Peyer's patch (tissue), 4 donors: Measurements from ENCODE around the gene PLB1. TPM values are rescaled to one million over a fixed set of nuclear protein-coding genes. Genes with fewer than 3 reads are reported as not detected.

Experiments
- DNase-seq, 3 donors: peaks; one replicate each; pipeline ENCODE4 v3.0.0-alpha.2; 2017 to 2019
- H3K27ac ChIP-seq, 4 donors: fragments of 200-600 bp; sonication (generic); one replicate each; pipeline ENCODE4 v1.5.1; 2016 to 2019
- H3K27me3 ChIP-seq, 2 donors: fragments of 200-600 bp; sonication (generic); one replicate each; pipeline ENCODE4 v1.5.1; 2019
- H3K36me3 ChIP-seq, 3 donors: fragments of 200-600 bp; sonication (generic); one replicate each; pipeline ENCODE4 v1.5.1; 2016 to 2019
- H3K4me1 ChIP-seq, 4 donors: fragments of 200-600 bp; sonication (generic); one replicate each; pipeline ENCODE4 v1.5.1; 2016 to 2019
- H3K4me3 ChIP-seq, 4 donors: fragments of 200-600 bp; sonication (generic); 1 replicate in 3 of 4; 2 replicates in 1 of 4; pipeline ENCODE4 v1.5.1; 2016 to 2019; ENCODE audit warnings: mild to moderate bottlenecking in 1 of 4
- H3K9me3 ChIP-seq, 4 donors: fragments of 200-600 bp; sonication (generic); one replicate each; pipeline ENCODE4 v1.5.1; 2016 to 2019; ENCODE audit warnings: mild to moderate bottlenecking in 1 of 4
- POLR2A ChIP-seq, 2 donors: fragments of 450-650 bp; IDR thresholded peaks; one replicate each; pipeline ENCODE4 v1.5.1; 2017; ENCODE audit warnings: antibody characterized with exemption in 2 of 2, mild to moderate bottlenecking in 2 of 2, moderate library complexity in 2 of 2
- total RNA-seq, 4 donors: library from RNA; depleted of rRNA; stranded (reverse); fragments of >200 nt; gene quantifications; one replicate each; pipeline ENCODE4 v1.1.0, GENCODE V29; 2016
- TF ChIP-seq, protein P1 (sequence below), 6 experiments: fragments of 450-650 bp in 4 of 6; fragments of 200-600 bp in 2 of 6; sonication (generic) in 1 of 6; IDR thresholded peaks; one replicate each; pipeline ENCODE4 v1.5.1; 2017 to 2019; ENCODE audit warnings: antibody characterized with exemption in 6 of 6, mild to moderate bottlenecking in 3 of 6, moderate library complexity in 1 of 6

The PLB1 gene
- total RNA-seq, 4 donors from 2014 or later: 9.1 to 345 (median 146) TPM

DNA sequence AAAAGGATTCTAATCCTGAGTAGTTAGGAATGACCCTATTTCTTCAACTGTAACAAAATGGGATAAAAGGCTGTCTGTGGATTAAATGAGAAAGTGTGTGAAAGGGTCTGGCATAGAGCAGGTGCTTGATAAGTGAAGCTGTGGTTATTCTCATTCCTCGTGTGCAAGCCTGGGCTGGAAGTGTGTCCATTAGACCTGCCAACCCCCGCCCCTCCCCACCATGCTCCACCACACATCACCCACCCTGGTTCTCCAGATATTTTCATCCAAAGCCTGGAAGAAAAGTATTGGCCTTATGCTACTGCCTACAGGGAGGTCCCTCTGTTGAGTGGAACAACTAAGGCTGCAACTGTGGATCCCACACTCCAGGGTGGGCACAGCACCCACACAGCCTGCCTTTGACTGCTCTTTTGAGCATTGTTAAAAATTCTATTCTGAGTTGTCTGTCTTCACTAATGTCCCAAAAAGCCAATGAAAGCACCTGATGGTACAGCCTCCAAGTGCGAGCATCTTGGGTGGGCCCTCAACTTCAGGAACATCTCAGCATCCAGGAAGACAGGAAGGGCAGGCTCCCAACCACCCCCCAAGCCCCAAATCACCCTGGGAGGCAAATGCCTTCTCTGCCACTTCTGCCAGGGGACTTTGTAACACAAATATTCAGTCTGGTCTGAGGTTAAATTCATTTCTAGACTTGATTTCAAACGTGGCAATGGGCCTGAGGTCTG, 153.0 kb downstream of the PLB1 start:
- no peak for TF ChIP-seq POLR2A (IDR thresholded peaks at IDR 0.05)
- TF ChIP-seq, protein P1, sequence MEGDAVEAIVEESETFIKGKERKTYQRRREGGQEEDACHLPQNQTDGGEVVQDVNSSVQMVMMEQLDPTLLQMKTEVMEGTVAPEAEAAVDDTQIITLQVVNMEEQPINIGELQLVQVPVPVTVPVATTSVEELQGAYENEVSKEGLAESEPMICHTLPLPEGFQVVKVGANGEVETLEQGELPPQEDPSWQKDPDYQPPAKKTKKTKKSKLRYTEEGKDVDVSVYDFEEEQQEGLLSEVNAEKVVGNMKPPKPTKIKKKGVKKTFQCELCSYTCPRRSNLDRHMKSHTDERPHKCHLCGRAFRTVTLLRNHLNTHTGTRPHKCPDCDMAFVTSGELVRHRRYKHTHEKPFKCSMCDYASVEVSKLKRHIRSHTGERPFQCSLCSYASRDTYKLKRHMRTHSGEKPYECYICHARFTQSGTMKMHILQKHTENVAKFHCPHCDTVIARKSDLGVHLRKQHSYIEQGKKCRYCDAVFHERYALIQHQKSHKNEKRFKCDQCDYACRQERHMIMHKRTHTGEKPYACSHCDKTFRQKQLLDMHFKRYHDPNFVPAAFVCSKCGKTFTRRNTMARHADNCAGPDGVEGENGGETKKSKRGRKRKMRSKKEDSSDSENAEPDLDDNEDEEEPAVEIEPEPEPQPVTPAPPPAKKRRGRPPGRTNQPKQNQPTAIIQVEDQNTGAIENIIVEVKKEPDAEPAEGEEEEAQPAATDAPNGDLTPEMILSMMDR (IDR thresholded peaks at IDR 0.05): no peak
- no peaks in the 10 kb centered on the region for H3K36me3 ChIP-seq
- H3K27ac ChIP-seq: peak overlapping the region in 2 of 4 donors; percentile 35 to 53
- H3K9me3 ChIP-seq: no peaks in the 10 kb centered on the region
- H3K4me3 ChIP-seq: no peak overlapping the region
- peaks cover 0 to 25% (median 2%) of the 10 kb centered on the region in 4 donors for H3K4me1 ChIP-seq
- no peaks in the 10 kb centered on the region for H3K27me3 ChIP-seq
- DNase-seq: no peak

DNA sequence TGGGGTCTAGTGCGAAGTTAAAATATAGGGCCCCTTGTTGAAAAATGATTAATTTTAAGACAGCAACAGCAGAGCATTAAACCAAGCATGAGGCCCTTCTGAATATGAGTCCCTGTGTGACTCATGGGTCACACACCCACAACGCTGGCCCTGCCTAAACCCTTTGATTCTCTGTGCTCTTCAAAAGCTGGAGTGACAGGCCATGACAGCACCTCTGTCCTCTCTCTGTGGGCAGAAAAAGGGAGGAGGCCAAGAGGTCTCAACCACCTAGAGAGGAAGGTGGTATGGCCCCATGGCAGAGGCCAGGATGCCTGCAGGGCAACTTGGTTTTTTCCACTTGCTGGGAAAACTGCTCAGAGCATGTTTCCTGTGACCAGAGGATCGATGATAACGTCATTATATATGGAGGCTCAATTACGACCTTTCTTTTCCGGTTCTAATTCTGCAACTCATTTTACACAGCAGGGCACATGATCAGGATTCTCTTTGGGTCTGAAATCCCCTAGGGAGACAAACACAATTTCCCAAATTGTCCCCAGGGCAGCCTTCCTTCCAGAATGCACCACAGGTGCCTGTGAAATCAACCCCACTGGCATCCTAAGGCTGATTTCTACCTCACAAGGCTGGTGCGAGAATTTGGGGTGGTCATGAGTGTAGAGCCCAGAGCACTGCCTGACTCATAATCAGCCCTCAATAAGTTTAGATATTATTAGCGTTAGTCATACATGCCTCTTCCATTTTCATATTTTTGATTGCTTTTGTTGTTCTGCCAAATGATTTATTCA, 153.8 kb downstream of the PLB1 start:
- peak in 1 of 3 donors; percentile 71 for DNase-seq
- Histone ChIP-seq H3K4me3 (no peak overlapping the region), H3K27me3 (no peaks in the 10 kb centered on the region), H3K9me3 (no peaks in the 10 kb centered on the region), H3K27ac (peak overlapping the region in 1 of 4 donors; percentile 35), H3K36me3 (no peaks in the 10 kb centered on the region), H3K4me1 (peaks cover 0 to 20% (median 4%) of the 10 kb centered on the region in 4 donors)
- TF ChIP-seq POLR2A (IDR thresholded peaks at IDR 0.05): no peak
- TF ChIP-seq, protein P1 (IDR thresholded peaks at IDR 0.05): no peak

DNA sequence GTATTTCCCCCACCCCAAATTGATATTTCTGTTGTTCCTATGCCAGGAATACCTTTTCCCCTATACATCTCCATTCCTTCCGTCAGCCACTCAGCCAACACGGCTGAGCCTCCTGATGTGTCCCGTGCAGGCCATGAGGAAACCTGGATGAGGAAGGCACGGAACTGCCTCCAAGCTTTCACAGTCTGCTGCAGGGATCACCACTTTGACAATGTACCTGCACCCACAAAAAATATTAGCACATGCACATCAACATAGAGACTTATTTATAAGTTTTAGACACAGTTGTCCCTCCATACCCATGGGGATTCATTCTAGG, 154.4 kb downstream of the PLB1 start:
- no peaks in the 10 kb centered on the region for H3K36me3 ChIP-seq
- H3K27ac ChIP-seq: peak overlapping the region in 1 of 4 donors; percentile 35
- H3K9me3 ChIP-seq: no peaks in the 10 kb centered on the region
- TF ChIP-seq, protein P1 (IDR thresholded peaks at IDR 0.05): no peak
- no peak for TF ChIP-seq POLR2A (IDR thresholded peaks at IDR 0.05)
- no peak overlapping the region for H3K4me3 ChIP-seq
- H3K4me1 ChIP-seq: peaks cover 0 to 16% (median 4%) of the 10 kb centered on the region in 4 donors
- H3K27me3 ChIP-seq: no peaks in the 10 kb centered on the region
- no peak for DNase-seq

DNA sequence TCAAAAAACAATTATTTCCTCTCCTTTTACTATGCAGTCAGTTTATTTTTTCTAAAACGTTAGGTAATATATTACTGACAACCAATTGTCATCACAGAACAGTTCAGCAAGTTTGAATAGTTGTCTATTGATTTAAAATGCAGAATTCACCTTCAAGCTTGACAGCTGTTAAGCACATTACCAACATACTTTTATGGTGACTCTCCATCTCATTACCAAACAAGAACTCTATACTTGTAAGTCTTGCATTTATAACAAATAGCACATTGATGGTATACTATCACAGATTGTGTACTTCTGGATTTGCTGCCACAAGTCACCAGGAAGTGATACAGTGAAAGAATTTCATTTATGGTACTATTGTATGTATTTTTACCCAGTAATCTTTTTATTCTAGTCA, 156.4 kb downstream of the PLB1 start:
- TF ChIP-seq, protein P1 (IDR thresholded peaks at IDR 0.05): no peak
- TF ChIP-seq POLR2A (IDR thresholded peaks at IDR 0.05): no peak
- no peak for DNase-seq
- Histone ChIP-seq H3K4me1 (peaks cover 0 to 16% (median 6%) of the 10 kb centered on the region in 4 donors), H3K36me3 (no peaks in the 10 kb centered on the region), H3K27ac (no peak overlapping the region), H3K4me3 (no peak overlapping the region), H3K27me3 (no peaks in the 10 kb centered on the region), H3K9me3 (no peaks in the 10 kb centered on the region)

DNA sequence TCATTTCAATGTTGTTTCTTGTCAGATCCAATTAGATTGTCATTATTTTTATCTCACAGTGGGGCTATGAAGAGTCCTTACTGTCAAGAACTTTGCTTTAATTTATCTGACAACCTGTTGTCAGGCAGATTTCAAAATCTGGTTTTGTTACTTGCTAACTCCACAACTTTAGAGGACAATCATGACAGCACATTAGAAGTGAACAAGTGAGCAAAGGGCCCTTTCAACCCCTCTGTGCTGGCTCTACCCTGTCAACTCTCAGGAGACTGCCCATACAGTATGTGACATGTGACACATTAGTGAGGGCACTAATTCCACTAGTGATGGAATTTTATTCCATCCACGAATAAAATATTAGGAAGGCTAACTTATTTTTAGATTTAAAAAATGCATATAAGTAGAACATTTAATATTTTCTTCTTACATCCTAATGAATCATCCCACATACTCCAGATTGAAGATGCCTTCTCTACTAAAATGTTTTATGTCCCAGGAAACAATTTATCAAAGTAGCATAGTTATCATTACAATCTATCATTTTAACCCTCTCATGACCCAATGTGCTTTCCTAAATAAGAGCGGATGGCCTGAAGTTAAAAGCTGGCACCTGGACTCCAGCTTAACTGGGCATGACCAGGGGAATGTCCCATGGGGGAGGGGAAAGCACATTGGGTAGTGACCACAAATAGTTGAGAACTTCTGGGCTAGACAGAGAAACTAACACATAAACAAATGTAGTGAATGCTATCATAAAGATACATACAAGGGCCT, 158.2 kb downstream of the PLB1 start:
- H3K27ac ChIP-seq: peak overlapping the region in 2 of 4 donors; percentile 70 to 86

More for the DNA sequence above, 158.2 kb downstream of the PLB1 start:
- Histone ChIP-seq H3K4me3 (no peak overlapping the region), H3K27me3 (no peaks in the 10 kb centered on the region), H3K4me1 (peaks cover 0 to 12% (median 4%) of the 10 kb centered on the region in 4 donors), H3K9me3 (no peaks in the 10 kb centered on the region), H3K36me3 (no peaks in the 10 kb centered on the region)
- no peak for TF ChIP-seq POLR2A (IDR thresholded peaks at IDR 0.05)
- TF ChIP-seq, protein P1 (IDR thresholded peaks at IDR 0.05): no peak
- DNase-seq: no peak
